ENCODE results near the gene HCFC2.

The HCFC2 gene

DNA sequence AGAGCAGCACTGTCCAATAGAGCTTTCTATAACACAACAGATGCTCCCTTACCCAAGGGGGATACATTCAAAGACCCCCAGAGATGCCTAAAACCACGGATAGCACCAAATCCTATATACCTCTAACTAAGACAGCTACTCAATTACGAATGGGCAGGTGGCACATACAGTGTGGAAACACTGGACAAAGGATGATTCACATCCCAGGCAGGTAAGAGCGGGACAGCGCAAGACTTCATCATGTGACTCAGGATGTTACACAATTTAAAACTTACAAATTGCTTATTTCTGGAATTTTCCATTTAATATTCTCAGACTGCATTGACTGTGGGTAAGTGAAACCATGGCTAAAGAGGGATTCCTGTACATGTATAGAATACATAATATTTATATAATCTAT lies 5.5 kb upstream of the HCFC2 start:
- no peak overlapping the region for H3K4me3 ChIP-seq (ENCODE audit: low read length)
- TF ChIP-seq, protein P1, sequence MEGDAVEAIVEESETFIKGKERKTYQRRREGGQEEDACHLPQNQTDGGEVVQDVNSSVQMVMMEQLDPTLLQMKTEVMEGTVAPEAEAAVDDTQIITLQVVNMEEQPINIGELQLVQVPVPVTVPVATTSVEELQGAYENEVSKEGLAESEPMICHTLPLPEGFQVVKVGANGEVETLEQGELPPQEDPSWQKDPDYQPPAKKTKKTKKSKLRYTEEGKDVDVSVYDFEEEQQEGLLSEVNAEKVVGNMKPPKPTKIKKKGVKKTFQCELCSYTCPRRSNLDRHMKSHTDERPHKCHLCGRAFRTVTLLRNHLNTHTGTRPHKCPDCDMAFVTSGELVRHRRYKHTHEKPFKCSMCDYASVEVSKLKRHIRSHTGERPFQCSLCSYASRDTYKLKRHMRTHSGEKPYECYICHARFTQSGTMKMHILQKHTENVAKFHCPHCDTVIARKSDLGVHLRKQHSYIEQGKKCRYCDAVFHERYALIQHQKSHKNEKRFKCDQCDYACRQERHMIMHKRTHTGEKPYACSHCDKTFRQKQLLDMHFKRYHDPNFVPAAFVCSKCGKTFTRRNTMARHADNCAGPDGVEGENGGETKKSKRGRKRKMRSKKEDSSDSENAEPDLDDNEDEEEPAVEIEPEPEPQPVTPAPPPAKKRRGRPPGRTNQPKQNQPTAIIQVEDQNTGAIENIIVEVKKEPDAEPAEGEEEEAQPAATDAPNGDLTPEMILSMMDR (IDR thresholded peaks at IDR 0.05; ENCODE audit: insufficient read depth, low read depth, low read length, missing control alignments): no peak
- DNase-seq (ENCODE audit: low read depth): peak; percentile 94

GRCh38 chr12:104059963-104060362 lies 4.4 kb upstream of the HCFC2 start:
- TF ChIP-seq, protein P1 (IDR thresholded peaks at IDR 0.05; ENCODE audit: insufficient read depth, low read depth, low read length, missing control alignments): no peak

GRCh38 chr12:104060791-104061190 lies 3.5 kb upstream of the HCFC2 start:
- H3K4me3 ChIP-seq (ENCODE audit: low read length): no peak overlapping the region
- TF ChIP-seq, protein P1 (IDR thresholded peaks at IDR 0.05; ENCODE audit: insufficient read depth, low read depth, low read length, missing control alignments): no peak
- peak; percentile 84 for DNase-seq (ENCODE audit: low read depth)

More at GRCh38 chr12:104059963-104060362, 4.4 kb upstream of the HCFC2 start:
- DNase-seq (ENCODE audit: low read depth): no peak
- H3K4me3 ChIP-seq (ENCODE audit: low read length): no peak overlapping the region

DNA sequence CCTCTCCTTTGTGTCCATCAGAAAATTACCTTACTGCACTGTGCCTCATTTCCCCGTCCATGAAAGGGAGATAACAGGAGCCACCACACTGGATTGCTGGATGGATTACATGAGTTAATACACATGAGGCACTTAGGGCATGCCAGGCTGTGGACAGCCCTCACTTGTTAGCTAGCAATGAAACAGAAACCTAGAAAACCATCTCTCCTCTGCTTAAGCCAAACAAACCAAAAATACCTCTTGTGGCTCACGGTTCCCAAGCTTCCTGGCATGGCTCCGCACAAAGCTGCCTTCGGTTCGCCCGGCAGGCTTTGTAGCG lies 660 bp upstream of the HCFC2 start:
- no peak for DNase-seq (ENCODE audit: low read depth)
- H3K4me3 ChIP-seq (ENCODE audit: low read length): peak overlapping the region; percentile 79
- TF ChIP-seq, protein P1 (IDR thresholded peaks at IDR 0.05; ENCODE audit: insufficient read depth, low read depth, low read length, missing control alignments): no peak

DNA sequence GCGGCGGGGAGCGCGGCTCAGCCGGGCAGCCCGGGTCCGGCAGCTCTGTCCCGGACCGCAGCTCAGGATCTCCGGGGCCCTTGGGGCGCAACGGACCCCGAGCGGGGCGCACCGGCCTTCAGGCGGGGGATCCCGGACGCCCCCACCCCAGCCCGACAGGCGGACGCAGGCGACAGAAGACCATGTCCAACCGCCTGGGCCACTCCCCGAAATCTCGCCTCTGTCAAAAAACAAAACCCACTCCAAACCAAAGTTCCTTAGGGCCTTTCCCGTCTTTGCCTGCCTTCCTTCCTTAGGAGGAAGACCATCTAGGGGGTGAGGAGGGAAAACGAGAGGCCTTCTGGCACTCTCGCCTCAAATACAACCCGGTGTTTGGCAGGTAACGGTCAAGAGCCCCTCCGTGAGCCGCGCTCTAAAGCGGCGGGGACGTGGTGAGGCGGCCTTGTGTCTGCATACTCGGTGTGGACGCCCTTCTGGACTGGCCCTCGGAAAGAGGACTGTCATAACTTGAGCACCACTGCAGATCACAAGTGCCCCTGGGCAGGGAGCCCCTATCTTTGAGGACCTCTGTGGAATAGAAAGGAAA lies 604 bp downstream of the HCFC2 start:
- TF ChIP-seq, protein P1 (IDR thresholded peaks at IDR 0.05; ENCODE audit: insufficient read depth, low read depth, low read length, missing control alignments): no peak
- H3K4me3 ChIP-seq (ENCODE audit: low read length): peak overlapping the region; percentile 79
- peak; percentile 19 for DNase-seq (ENCODE audit: low read depth)

DNA sequence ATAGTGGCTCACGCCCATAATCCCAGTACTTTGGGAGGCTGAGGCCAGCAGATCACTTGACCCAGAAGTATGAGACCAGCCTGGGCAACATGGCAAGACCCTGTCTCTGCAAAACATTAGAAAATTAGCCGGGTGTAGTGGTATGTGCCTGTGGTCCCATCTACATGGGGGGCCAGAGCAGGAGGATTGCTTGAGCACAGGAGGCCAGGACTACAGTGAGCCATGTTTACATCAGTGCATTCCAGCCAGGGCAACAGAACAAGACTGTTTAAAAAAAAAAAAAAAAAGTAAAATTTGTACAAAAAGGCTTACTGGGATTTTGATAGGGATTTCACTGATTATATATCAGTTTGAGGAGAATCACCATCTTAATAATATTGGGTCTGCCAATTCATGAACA lies 7.8 kb downstream of the HCFC2 start:
- DNase-seq (ENCODE audit: low read depth): no peak
- no peak overlapping the region for H3K4me3 ChIP-seq (ENCODE audit: low read length)
- TF ChIP-seq, protein P1 (IDR thresholded peaks at IDR 0.05; ENCODE audit: insufficient read depth, low read depth, low read length, missing control alignments): no peak

DNA sequence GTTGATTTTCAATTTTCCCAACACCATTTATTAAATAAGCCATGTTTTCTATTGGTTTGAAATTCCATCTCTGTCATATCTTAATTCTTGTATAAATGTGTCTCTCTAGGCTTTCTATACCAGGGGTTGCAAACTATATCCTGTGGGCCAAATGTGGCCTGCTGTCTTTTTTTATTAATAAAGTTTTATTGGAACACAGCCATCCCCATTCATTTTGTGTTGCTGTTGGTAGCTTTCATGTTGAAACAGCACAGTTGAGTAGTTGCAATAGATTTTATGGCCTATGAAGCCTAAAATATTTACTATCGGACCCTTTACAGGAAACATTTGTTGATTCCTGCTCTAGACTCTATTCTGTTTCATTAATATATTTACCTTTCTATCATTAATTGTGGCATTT lies 9.4 kb downstream of the HCFC2 start:
- H3K4me3 ChIP-seq (ENCODE audit: low read length): no peak overlapping the region
- TF ChIP-seq, protein P1 (IDR thresholded peaks at IDR 0.05; ENCODE audit: insufficient read depth, low read depth, low read length, missing control alignments): no peak
- DNase-seq (ENCODE audit: low read depth): no peak
